Measurements from ENCODE around the gene LHX6. TPM values are rescaled to one million over a fixed set of nuclear protein-coding genes. Genes with fewer than 3 reads are reported as not detected.

LHX6 gene
- polyA plus RNA-seq, 2 of the 4 experiments (the other 2 are of a cell fraction), result 0.14 to 0.26 TPM

DNA sequence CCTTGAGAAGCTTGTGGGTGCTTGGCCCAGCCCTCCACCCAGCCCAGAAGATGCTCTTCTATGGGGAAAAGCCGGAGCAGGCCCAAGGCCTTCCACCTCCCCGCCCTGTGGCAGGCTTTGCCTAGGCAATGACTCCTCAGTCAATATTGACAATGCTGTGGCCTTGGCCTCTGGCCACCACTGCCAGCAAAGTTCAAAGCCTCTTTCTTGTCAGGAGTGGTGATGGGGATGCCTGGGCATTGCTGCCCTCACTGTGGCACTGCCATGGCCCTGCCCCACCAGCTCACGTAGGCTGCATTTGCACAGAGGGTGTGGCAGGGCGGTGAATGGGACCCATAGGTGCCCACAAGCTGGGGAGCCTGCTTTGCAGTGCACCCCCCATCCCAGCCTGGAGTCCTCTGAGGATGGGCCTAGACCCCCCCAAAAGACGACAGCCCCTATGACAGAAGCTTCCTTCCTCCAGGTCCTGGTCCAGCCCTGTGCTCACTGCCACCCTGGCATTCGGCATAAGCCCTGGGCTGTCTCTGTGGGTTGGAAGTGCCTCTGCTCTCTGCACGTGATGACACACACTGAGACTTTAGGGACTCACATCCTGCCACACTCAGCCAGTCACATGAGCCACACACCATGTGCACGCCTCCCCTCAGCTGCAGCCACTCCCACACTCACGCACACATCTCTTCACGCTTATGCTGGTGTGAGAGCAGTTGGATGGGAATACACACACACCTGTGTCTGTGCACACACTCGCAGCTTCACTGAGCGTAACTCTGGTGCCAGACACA, 38.0 kb downstream of the LHX6 start:
- peak; percentile 46 to 62; a peak in 5 of 6 replicates for ATAC-seq
- no peak for FAIRE-seq
- TF ChIP-seq ZC3H11A (IDR thresholded peaks at IDR 0.05), result no peak
- TF ChIP-seq RFX5 (IDR thresholded peaks at IDR 0.05), result no peak
- TF ChIP-seq, protein P1, sequence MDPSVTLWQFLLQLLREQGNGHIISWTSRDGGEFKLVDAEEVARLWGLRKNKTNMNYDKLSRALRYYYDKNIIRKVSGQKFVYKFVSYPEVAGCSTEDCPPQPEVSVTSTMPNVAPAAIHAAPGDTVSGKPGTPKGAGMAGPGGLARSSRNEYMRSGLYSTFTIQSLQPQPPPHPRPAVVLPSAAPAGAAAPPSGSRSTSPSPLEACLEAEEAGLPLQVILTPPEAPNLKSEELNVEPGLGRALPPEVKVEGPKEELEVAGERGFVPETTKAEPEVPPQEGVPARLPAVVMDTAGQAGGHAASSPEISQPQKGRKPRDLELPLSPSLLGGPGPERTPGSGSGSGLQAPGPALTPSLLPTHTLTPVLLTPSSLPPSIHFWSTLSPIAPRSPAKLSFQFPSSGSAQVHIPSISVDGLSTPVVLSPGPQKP (IDR thresholded peaks at IDR 0.05; ENCODE audit: low read depth, low read length), result no peak
- TF ChIP-seq, protein P2, sequence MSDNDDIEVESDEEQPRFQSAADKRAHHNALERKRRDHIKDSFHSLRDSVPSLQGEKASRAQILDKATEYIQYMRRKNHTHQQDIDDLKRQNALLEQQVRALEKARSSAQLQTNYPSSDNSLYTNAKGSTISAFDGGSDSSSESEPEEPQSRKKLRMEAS (IDR thresholded peaks at IDR 0.05), result no peak
- TF ChIP-seq, protein P3, sequence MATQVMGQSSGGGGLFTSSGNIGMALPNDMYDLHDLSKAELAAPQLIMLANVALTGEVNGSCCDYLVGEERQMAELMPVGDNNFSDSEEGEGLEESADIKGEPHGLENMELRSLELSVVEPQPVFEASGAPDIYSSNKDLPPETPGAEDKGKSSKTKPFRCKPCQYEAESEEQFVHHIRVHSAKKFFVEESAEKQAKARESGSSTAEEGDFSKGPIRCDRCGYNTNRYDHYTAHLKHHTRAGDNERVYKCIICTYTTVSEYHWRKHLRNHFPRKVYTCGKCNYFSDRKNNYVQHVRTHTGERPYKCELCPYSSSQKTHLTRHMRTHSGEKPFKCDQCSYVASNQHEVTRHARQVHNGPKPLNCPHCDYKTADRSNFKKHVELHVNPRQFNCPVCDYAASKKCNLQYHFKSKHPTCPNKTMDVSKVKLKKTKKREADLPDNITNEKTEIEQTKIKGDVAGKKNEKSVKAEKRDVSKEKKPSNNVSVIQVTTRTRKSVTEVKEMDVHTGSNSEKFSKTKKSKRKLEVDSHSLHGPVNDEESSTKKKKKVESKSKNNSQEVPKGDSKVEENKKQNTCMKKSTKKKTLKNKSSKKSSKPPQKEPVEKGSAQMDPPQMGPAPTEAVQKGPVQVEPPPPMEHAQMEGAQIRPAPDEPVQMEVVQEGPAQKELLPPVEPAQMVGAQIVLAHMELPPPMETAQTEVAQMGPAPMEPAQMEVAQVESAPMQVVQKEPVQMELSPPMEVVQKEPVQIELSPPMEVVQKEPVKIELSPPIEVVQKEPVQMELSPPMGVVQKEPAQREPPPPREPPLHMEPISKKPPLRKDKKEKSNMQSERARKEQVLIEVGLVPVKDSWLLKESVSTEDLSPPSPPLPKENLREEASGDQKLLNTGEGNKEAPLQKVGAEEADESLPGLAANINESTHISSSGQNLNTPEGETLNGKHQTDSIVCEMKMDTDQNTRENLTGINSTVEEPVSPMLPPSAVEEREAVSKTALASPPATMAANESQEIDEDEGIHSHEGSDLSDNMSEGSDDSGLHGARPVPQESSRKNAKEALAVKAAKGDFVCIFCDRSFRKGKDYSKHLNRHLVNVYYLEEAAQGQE (IDR thresholded peaks at IDR 0.05), result no peak
- no peak for TF ChIP-seq NR3C1 (IDR thresholded peaks at IDR 0.05)
- TF ChIP-seq, protein P4, sequence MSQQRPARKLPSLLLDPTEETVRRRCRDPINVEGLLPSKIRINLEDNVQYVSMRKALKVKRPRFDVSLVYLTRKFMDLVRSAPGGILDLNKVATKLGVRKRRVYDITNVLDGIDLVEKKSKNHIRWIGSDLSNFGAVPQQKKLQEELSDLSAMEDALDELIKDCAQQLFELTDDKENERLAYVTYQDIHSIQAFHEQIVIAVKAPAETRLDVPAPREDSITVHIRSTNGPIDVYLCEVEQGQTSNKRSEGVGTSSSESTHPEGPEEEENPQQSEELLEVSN (IDR thresholded peaks at IDR 0.05; ENCODE audit: borderline replicate concordance, low read depth), result no peak
- no peak for TF ChIP-seq ZFP36 (IDR thresholded peaks at IDR 0.05; ENCODE audit: borderline replicate concordance, partially characterized antibody)
- TF ChIP-seq HOXA7 (CRISPR knock-in tag; IDR thresholded peaks at IDR 0.05), result no peak
- TF ChIP-seq MAZ (IDR thresholded peaks at IDR 0.05; ENCODE audit: borderline replicate concordance, low read depth, low read length), result no peak
- no peak for TF ChIP-seq FOXS1 (CRISPR knock-in tag; IDR thresholded peaks at IDR 0.05)
- TF ChIP-seq POLR2AphosphoS2 (conservative IDR thresholded peaks at IDR 0.05; ENCODE audit: low read length), result no peak
- TF ChIP-seq, protein P5, sequence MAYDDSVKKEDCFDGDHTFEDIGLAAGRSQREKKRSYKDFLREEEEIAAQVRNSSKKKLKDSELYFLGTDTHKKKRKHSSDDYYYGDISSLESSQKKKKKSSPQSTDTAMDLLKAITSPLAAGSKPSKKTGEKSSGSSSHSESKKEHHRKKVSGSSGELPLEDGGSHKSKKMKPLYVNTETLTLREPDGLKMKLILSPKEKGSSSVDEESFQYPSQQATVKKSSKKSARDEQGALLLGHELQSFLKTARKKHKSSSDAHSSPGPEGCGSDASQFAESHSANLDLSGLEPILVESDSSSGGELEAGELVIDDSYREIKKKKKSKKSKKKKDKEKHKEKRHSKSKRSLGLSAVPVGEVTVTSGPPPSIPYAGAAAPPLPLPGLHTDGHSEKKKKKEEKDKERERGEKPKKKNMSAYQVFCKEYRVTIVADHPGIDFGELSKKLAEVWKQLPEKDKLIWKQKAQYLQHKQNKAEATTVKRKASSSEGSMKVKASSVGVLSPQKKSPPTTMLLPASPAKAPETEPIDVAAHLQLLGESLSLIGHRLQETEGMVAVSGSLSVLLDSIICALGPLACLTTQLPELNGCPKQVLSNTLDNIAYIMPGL (CRISPR knock-in tag; IDR thresholded peaks at IDR 0.05; ENCODE audit: borderline replicate concordance), result no peak
- TF ChIP-seq, protein P6, sequence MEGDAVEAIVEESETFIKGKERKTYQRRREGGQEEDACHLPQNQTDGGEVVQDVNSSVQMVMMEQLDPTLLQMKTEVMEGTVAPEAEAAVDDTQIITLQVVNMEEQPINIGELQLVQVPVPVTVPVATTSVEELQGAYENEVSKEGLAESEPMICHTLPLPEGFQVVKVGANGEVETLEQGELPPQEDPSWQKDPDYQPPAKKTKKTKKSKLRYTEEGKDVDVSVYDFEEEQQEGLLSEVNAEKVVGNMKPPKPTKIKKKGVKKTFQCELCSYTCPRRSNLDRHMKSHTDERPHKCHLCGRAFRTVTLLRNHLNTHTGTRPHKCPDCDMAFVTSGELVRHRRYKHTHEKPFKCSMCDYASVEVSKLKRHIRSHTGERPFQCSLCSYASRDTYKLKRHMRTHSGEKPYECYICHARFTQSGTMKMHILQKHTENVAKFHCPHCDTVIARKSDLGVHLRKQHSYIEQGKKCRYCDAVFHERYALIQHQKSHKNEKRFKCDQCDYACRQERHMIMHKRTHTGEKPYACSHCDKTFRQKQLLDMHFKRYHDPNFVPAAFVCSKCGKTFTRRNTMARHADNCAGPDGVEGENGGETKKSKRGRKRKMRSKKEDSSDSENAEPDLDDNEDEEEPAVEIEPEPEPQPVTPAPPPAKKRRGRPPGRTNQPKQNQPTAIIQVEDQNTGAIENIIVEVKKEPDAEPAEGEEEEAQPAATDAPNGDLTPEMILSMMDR (IDR thresholded peaks at IDR 0.05), result no peak
- TF ChIP-seq ESRRA (IDR thresholded peaks at IDR 0.05; ENCODE audit: borderline replicate concordance, low read length), result no peak
- TF ChIP-seq RCOR1 (IDR thresholded peaks at IDR 0.05; ENCODE audit: low read depth, low read length), result no peak
- no peak for TF ChIP-seq KDM5A (IDR thresholded peaks at IDR 0.05)
- TF ChIP-seq HDAC2 (IDR thresholded peaks at IDR 0.05), result no peak
- TF ChIP-seq CBX8 (IDR thresholded peaks at IDR 0.05), result no peak
- no peak for TF ChIP-seq MYC (IDR thresholded peaks at IDR 0.05; ENCODE audit: borderline replicate concordance, low read length)
- DNase-seq (ENCODE audit: low read depth in 1 of 2, low spot score in 1 of 2), result peak in 1 of 2 experiments; percentile 54
- Histone ChIP-seq H3K4me1 (peaks cover 10% of the 10 kb centered on the region), H3K4me2 (peak overlapping the region; percentile 42), H3K27ac (peak overlapping the region in 1 of 2 experiments; percentile 43; a peak in 2 of 6 replicates), H3K9me3 (no peaks in the 10 kb centered on the region), H3K4me3 (no peak overlapping the region)
- ChIA-PET CTCF (interaction anchor here (0.6 to 1.5 kb wide), 4 partner anchors 22 to 580 kb away, joined by 3 to 5 read pairs (median 4); no protein-coding TSS in a partner anchor), POLR2A (no interaction called here)
- 68% methylated on average over 12 of the region's 12 CpGs for WGBS (ENCODE audit: missing lambda C conversion rate)

Measured in A549 (cell line).